ELR (cell line): ENCODE measurements around the gene CPA2.
A peak's percentile ranks its signal among the peaks of the same experiment; 100 is the strongest.

Experiments used
- DNase-seq: peaks from one replicate; pipeline ENCODE4 v3.0.0-alpha.2; 2015; ENCODE audit warnings: low read depth

Gene CPA2

GRCh38 chr7:130279906-130280305 lies 13.2 kb downstream of the CPA2 start:
- DNase-seq: no peak

- peak; percentile 6 for DNase-seq
These were observed 14.6 kb downstream of the CPA2 start for GRCh38 chr7:130281260-130281659.

GRCh38 chr7:130286881-130287280 lies 20.2 kb downstream of the CPA2 start:
- DNase-seq: no peak

GRCh38 chr7:130288168-130288567 lies 21.5 kb downstream of the CPA2 start:
- no peak for DNase-seq

- DNase-seq: peak; percentile 47
These were observed 22.2 kb downstream of the CPA2 start for GRCh38 chr7:130288829-130289228.

- no peak for DNase-seq
These were observed 22.8 kb downstream of the CPA2 start for GRCh38 chr7:130289478-130289877.

GRCh38 chr7:130290745-130291144 lies 24.1 kb downstream of the CPA2 start:
- DNase-seq: peak; percentile 81

- peak; percentile 97 for DNase-seq
These were observed 26.1 kb downstream of the CPA2 start, which contains the start of gene CPA4 for GRCh38 chr7:130292682-130293257. Gene CPA4 (plus strand): TSS chr7:130293161. CDS start chr7:130293181, 20 bp downstream.

- no peak for DNase-seq
These were observed 26.9 kb downstream of the CPA2 start for GRCh38 chr7:130293521-130293920.

- DNase-seq: no peak
These were observed 27.7 kb downstream of the CPA2 start for GRCh38 chr7:130294314-130294713.

GRCh38 chr7:130296221-130296951 lies 29.7 kb downstream of the CPA2 start:
- no peak for DNase-seq

- no peak for DNase-seq
These were observed 31.2 kb downstream of the CPA2 start for GRCh38 chr7:130297628-130298543.

- no peak for DNase-seq
These were observed 32.1 kb downstream of the CPA2 start for GRCh38 chr7:130298544-130299326.

GRCh38 chr7:130299866-130300265 lies 33.2 kb downstream of the CPA2 start:
- no peak for DNase-seq

- DNase-seq: no peak
These were observed 34.9 kb downstream of the CPA2 start for GRCh38 chr7:130301501-130302020.

- no peak for DNase-seq
These were observed 36.0 kb downstream of the CPA2 start for GRCh38 chr7:130302649-130303048.

GRCh38 chr7:130303127-130303526 lies 36.5 kb downstream of the CPA2 start:
- no peak for DNase-seq

GRCh38 chr7:130303551-130303950 lies 36.9 kb downstream of the CPA2 start:
- DNase-seq: no peak

GRCh38 chr7:130303982-130304381 lies 37.3 kb downstream of the CPA2 start:
- no peak for DNase-seq

GRCh38 chr7:130304878-130305277 lies 38.2 kb downstream of the CPA2 start:
- DNase-seq: no peak

- no peak for DNase-seq
These were observed 38.9 kb downstream of the CPA2 start for GRCh38 chr7:130305433-130306042.
